Ascending aorta (tissue), 2 donors: Measurements from ENCODE around the gene ARHGAP28. TPM values are rescaled to one million over a fixed set of nuclear protein-coding genes. Genes with fewer than 3 reads are reported as not detected.

Experiments used
- DNase-seq, 2 donors: peaks; one replicate each; pipeline ENCODE4 v3.0.0-alpha.2; 2019; ENCODE audit warnings: low spot score in 2 of 2
- H3K27ac ChIP-seq, 2 donors: fragments of 200-600 bp; sonication (generic); one replicate each; pipeline ENCODE4 v1.5.1; 2016 to 2017; ENCODE audit warnings: mild to moderate bottlenecking in 1 of 2
- H3K27me3 ChIP-seq: fragments of 200-600 bp; sonication (generic); one replicate; pipeline ENCODE4 v1.5.1; 2017
- H3K36me3 ChIP-seq, 2 donors: fragments of 200-600 bp; sonication (generic); one replicate each; pipeline ENCODE4 v1.5.1; 2016
- H3K4me1 ChIP-seq, 2 donors: fragments of 200-600 bp; sonication (generic); one replicate each; pipeline ENCODE4 v1.5.1; 2016 to 2017; ENCODE audit warnings: mild to moderate bottlenecking in 1 of 2
- H3K4me3 ChIP-seq, 2 donors: fragments of 200-600 bp; sonication (generic); one replicate each; pipeline ENCODE4 v1.5.1; 2016 to 2017; ENCODE audit warnings: mild to moderate bottlenecking in 1 of 2
- H3K9me3 ChIP-seq, 2 donors: fragments of 200-600 bp; sonication (generic); one replicate each; pipeline ENCODE4 v1.5.1; 2016
- CTCF ChIP-seq, 3 experiments: fragments of 200-600 bp in 2 of 3; fragments of 450-650 bp in 1 of 3; sonication (generic) in 2 of 3; IDR thresholded peaks; one replicate each; pipeline ENCODE4 v1.5.1; 2016 to 2019; ENCODE audit warnings: antibody characterized with exemption in 3 of 3, mild to moderate bottlenecking in 1 of 3, moderate library complexity in 1 of 3
- intact Hi-C: fragments of 100-400 bp; cut with DNase I; formaldehyde crosslinking; loops from one replicate; pipeline ENCODE4 v1.15.1; 2023
- total RNA-seq: library from RNA; depleted of rRNA; stranded (reverse); fragments of >200 nt; gene quantifications from one replicate; pipeline ENCODE4 v1.1.0, GENCODE V29; 2016

The ARHGAP28 gene
- total RNA-seq, 1 donor from 2014 or later, result 0.85 TPM

DNA sequence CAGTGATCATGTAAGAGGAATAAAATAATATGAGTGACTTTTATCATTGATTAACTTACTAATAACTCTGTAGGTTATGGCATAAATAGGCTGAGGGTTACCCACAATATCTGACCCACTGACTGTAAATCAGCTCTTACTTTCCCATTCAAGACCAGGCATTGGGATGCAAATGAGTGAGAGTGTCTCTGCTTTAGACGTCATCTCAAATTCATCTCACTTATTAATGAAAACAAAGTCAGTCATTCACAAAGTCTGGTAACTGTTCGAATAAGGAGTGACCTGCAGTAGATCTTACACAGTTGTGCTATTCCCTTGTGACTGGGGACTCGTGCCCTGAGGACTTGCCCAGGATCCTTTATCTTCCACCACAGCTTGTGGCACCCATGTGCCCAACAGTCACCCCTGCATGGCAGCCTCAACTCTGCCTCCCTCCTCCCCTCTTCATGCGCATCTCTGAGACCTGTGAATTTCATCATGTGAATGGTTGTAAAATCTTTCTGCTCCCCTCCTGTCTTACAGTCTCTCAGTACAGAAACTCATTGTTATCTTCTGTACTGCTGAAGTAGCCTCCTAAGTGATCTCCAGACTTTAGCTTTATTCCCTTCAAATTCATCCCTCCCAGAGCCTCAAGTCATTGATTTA, 131.4 kb downstream of the ARHGAP28 start:
- H3K4me1 ChIP-seq, result no peaks in the 10 kb centered on the region
- no peaks in the 10 kb centered on the region for H3K9me3 ChIP-seq
- no peak for DNase-seq
- no peak overlapping the region for H3K4me3 ChIP-seq
- no peaks in the 10 kb centered on the region for H3K27me3 ChIP-seq
- H3K27ac ChIP-seq, result no peak overlapping the region
- H3K36me3 ChIP-seq, result no peaks in the 10 kb centered on the region
- TF ChIP-seq CTCF (IDR thresholded peaks at IDR 0.05), result no peak
- intact Hi-C loops, result no loop called here

DNA sequence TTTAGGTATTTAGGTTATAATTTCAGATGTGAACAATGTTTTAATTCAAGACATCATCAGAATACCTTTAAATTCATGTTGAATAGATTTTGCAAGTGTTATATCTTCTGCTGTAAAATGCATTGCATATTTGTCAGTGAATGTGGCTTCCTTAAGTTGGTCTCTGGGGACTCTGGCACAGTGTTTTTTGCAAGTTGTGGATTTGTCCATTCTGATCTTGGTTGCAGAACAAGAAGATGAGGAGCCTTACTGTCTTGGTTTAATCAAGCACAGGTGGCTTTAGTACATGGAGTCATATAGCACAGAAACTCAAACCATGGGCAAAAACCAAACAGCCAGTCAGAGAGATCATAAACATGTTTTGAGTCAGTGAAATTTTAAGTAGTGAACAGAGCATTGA, 135.7 kb downstream of the ARHGAP28 start:
- intact Hi-C loops, result no loop called here
- Histone ChIP-seq H3K27me3 (no peaks in the 10 kb centered on the region), H3K36me3 (no peaks in the 10 kb centered on the region), H3K27ac (no peak overlapping the region), H3K4me1 (no peaks in the 10 kb centered on the region), H3K4me3 (no peak overlapping the region), H3K9me3 (no peaks in the 10 kb centered on the region)
- DNase-seq, result no peak
- no peak for TF ChIP-seq CTCF (IDR thresholded peaks at IDR 0.05)

GRCh38 chr18:6866552-6867085, 137.1 kb downstream of the ARHGAP28 start:
- Histone ChIP-seq H3K4me1 (no peaks in the 10 kb centered on the region), H3K27me3 (no peaks in the 10 kb centered on the region), H3K36me3 (no peaks in the 10 kb centered on the region), H3K9me3 (no peaks in the 10 kb centered on the region), H3K4me3 (no peak overlapping the region), H3K27ac (no peak overlapping the region)
- TF ChIP-seq CTCF (IDR thresholded peaks at IDR 0.05), result no peak
- intact Hi-C loops, result no loop called here
- DNase-seq, result no peak

DNA sequence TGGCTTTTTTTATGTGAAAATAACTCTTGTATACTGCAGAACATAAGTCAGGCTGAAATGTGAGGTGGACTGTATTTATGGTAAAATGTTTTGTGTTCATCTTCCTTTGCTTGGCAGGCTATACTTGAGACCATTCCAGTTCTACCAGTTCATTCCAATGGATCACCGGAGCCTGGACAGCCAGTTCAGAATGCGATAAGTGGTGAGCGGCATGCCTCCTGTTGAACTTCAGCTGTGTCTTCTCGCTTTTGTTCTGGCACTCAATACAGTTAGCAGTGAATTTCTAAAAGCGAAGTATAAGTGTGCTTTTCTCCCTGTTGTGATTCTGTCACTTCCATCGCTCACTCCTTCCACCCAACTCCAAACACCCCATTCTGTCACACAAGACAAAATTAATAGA, 138.5 kb downstream of the ARHGAP28 start:
- H3K4me3 ChIP-seq, result no peak overlapping the region
- H3K4me1 ChIP-seq, result no peaks in the 10 kb centered on the region
- H3K36me3 ChIP-seq, result no peaks in the 10 kb centered on the region
- H3K9me3 ChIP-seq, result no peaks in the 10 kb centered on the region
- H3K27ac ChIP-seq, result no peak overlapping the region
- H3K27me3 ChIP-seq, result no peaks in the 10 kb centered on the region
- no peak for TF ChIP-seq CTCF (IDR thresholded peaks at IDR 0.05)
- intact Hi-C loops, result no loop called here
- DNase-seq, result no peak

DNA sequence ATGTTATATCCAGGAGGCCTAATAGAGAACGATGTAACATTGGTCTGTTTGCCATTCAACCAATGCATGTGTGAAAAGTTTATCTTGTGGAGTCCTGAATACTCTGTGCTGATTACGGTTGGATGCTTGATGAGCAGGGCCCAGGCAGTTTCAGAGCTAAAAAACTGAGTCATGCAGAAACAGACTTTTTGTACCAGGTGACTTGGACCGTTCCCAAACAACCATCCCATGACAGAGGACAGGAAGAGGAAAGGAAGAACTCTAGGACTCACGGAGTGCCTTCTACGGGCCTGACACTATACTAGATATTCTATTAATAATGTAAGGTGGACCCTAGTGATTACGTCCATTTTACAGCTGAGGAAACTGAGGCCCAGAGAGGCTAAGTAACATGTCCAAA, 142.1 kb downstream of the ARHGAP28 start:
- Histone ChIP-seq H3K36me3 (no peaks in the 10 kb centered on the region), H3K27ac (no peak overlapping the region), H3K9me3 (no peaks in the 10 kb centered on the region), H3K27me3 (no peaks in the 10 kb centered on the region), H3K4me1 (no peaks in the 10 kb centered on the region), H3K4me3 (no peak overlapping the region)
- DNase-seq, result no peak
- intact Hi-C loops, result no loop called here
- TF ChIP-seq CTCF (IDR thresholded peaks at IDR 0.05), result no peak
